Lower lobe of right lung (tissue), 2 donors: Measurements from ENCODE around the gene MX2. TPM values are rescaled to one million over a fixed set of nuclear protein-coding genes. Genes with fewer than 3 reads are reported as not detected.

ENCODE experiments used
- ATAC-seq, 2 donors: fragments of 200-7000 bp; cut with Tn5 transposase; one replicate each; pipeline ENCODE4 v1.9.1; 2020 to 2022; ENCODE audit warnings: mild to moderate bottlenecking in 2 of 2, moderate library complexity in 2 of 2
- DNase-seq: peaks from one replicate; pipeline ENCODE4 v3.0.0-alpha.2; 2020
- H3K27ac ChIP-seq: fragments of 200-600 bp; one replicate; pipeline ENCODE4 v1.8.0; 2022
- H3K27me3 ChIP-seq: fragments of 200-600 bp; one replicate; pipeline ENCODE4 v1.8.0; 2022; ENCODE audit warnings: low read depth
- H3K36me3 ChIP-seq: fragments of 200-600 bp; one replicate; pipeline ENCODE4 v1.8.0; 2022; ENCODE audit warnings: mild to moderate bottlenecking
- H3K4me1 ChIP-seq: fragments of 200-600 bp; one replicate; pipeline ENCODE4 v1.8.0; 2022
- H3K4me3 ChIP-seq: fragments of 200-600 bp; one replicate; pipeline ENCODE4 v1.8.0; 2022; ENCODE audit warnings: mild to moderate bottlenecking
- H3K9me3 ChIP-seq: fragments of 200-600 bp; one replicate; pipeline ENCODE4 v1.8.0; 2022
- intact Hi-C: fragments of 100-400 bp; cut with DNase I; formaldehyde crosslinking; loops from one replicate; pipeline ENCODE4 v1.11.0; 2022
- total RNA-seq: library from RNA; stranded (reverse); fragmentation: NEBNext Ultra II Directional; extraction: Animal tissue kit (Norgen Biotek cat#: 25700); gene quantifications from one replicate; pipeline ENCODE4 v1.2.1, GENCODE V29; 2021
- TF ChIP-seq, protein P1 (sequence below): fragments of 200-600 bp; IDR thresholded peaks from one replicate; pipeline ENCODE4 v1.8.0; 2022; ENCODE audit warnings: antibody characterized with exemption, mild to moderate bottlenecking
- donor health status: DM: no; HTN: yes; CAD: no; lungs with severe emphysema.

MX2 gene
- total RNA-seq, 1 donor from 2014 or later: 35.5 TPM

- H3K36me3 ChIP-seq: no peaks in the 10 kb centered on the region
- TF ChIP-seq, protein P1, sequence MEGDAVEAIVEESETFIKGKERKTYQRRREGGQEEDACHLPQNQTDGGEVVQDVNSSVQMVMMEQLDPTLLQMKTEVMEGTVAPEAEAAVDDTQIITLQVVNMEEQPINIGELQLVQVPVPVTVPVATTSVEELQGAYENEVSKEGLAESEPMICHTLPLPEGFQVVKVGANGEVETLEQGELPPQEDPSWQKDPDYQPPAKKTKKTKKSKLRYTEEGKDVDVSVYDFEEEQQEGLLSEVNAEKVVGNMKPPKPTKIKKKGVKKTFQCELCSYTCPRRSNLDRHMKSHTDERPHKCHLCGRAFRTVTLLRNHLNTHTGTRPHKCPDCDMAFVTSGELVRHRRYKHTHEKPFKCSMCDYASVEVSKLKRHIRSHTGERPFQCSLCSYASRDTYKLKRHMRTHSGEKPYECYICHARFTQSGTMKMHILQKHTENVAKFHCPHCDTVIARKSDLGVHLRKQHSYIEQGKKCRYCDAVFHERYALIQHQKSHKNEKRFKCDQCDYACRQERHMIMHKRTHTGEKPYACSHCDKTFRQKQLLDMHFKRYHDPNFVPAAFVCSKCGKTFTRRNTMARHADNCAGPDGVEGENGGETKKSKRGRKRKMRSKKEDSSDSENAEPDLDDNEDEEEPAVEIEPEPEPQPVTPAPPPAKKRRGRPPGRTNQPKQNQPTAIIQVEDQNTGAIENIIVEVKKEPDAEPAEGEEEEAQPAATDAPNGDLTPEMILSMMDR: no peak
- intact Hi-C loops: no loop called here
- no peaks in the 10 kb centered on the region for H3K4me1 ChIP-seq
- ATAC-seq: no peak
- DNase-seq: no peak
- H3K4me3 ChIP-seq: no peak overlapping the region
- H3K27ac ChIP-seq: no peak overlapping the region
- no peaks in the 10 kb centered on the region for H3K27me3 ChIP-seq
- peaks cover under 1% of the 10 kb centered on the region for H3K9me3 ChIP-seq
Observed at GRCh38 chr21:41328660-41329607, 32.9 kb upstream of the MX2 start.

DNA sequence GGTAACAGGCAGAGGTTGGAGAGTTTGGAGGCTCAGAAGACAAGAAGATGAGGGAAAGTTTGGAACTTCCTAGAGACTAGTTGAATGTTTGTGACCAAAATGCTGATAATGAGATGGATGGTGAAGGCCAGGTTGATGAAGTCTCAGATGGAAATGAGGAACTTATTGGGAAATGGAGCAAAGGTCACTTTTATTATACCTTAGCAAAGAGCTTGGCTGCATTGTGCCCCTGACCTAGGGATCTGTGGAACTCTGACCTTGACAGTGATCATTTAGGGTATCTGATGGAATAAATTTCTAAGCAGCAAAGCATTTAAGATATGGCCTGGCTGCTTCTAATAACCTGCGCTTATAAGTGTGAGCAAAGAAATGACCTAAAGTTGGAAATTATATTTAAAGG is 28.1 kb upstream of the MX2 start:
- Histone ChIP-seq H3K4me3 (no peak overlapping the region), H3K4me1 (no peaks in the 10 kb centered on the region), H3K27ac (no peak overlapping the region), H3K9me3 (peaks cover 5% of the 10 kb centered on the region), H3K36me3 (no peaks in the 10 kb centered on the region), H3K27me3 (no peaks in the 10 kb centered on the region)
- intact Hi-C loops: no loop called here
- TF ChIP-seq, protein P1: no peak
- ATAC-seq (no peak), DNase-seq (no peak)

DNA sequence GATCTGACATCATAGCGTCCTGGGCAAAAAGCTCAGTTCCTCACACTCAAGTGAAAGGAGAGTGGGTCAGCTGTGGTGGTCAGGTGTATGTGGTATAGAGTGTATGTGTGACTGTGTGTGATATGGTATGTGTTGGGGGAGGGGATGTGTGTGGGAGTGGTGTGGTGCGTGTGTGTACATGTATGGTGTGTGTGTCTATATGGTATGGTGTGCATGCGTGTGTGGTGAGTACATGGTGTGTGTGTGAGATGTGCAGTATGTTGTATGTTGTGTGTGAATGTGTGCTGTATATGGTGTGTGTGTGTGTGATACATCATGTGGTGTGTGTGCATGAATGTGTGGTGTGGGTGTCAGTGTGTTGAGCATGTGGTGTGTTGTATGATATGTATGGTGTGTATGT is 24.3 kb upstream of the MX2 start:
- no peaks in the 10 kb centered on the region for H3K4me1 ChIP-seq
- intact Hi-C loops: no loop called here
- no peak overlapping the region for H3K27ac ChIP-seq
- H3K36me3 ChIP-seq: no peaks in the 10 kb centered on the region
- H3K4me3 ChIP-seq: no peak overlapping the region
- peaks cover 9% of the 10 kb centered on the region for H3K9me3 ChIP-seq
- no peaks in the 10 kb centered on the region for H3K27me3 ChIP-seq
- ATAC-seq: no peak
- TF ChIP-seq, protein P1: no peak
- no peak for DNase-seq

GRCh38 chr21:41338455-41338854 is 23.4 kb upstream of the MX2 start:
- DNase-seq (no peak), ATAC-seq (no peak)
- intact Hi-C loops: no loop called here
- Histone ChIP-seq H3K36me3 (no peaks in the 10 kb centered on the region), H3K4me3 (no peak overlapping the region), H3K9me3 (peaks cover 9% of the 10 kb centered on the region), H3K4me1 (no peaks in the 10 kb centered on the region), H3K27me3 (no peaks in the 10 kb centered on the region), H3K27ac (no peak overlapping the region)
- TF ChIP-seq, protein P1: no peak

- no peak for DNase-seq
- Histone ChIP-seq H3K36me3 (no peaks in the 10 kb centered on the region), H3K27ac (no peak overlapping the region), H3K9me3 (peaks cover 4% of the 10 kb centered on the region), H3K4me3 (no peak overlapping the region), H3K27me3 (peaks cover 4% of the 10 kb centered on the region), H3K4me1 (no peaks in the 10 kb centered on the region)
- no peak for ATAC-seq
- intact Hi-C loops: no loop called here
- TF ChIP-seq, protein P1: no peak
Observed at GRCh38 chr21:41342035-41342434, 19.8 kb upstream of the MX2 start.
